GM23338 (cell line): ENCODE results near the gene RASGRP1. TPM values are rescaled to one million over a fixed set of nuclear protein-coding genes. Genes with fewer than 3 reads are reported as not detected.

Experiments used
- ATAC-seq: fragments of 200-7000 bp; cut with Tn5 transposase; 3 replicates; pipeline ENCODE4 v1.9.1; 2020
- DNase-seq: peaks from one replicate; pipeline ENCODE4 v3.0.0-alpha.2; 2015; ENCODE audit warnings: low spot score
- H2AFZ ChIP-seq: fragments of 200-600 bp; sonication (generic); 2 replicates; pipeline ENCODE4 v1.8.0; 2016; ENCODE audit warnings: antibody characterized with exemption, mild to moderate bottlenecking, moderate library complexity
- H3F3A ChIP-seq: fragments of 200-600 bp; sonication (generic); replicated peaks from 2 replicates; pipeline ENCODE4 v1.8.0; 2017; ENCODE audit warnings: antibody characterized with exemption, mixed run types, low read depth
- H3K27ac ChIP-seq: fragments of 200-600 bp; sonication (generic); 2 replicates; pipeline ENCODE4 v1.6.1; 2016; ENCODE audit warnings: low read depth
- H3K27me3 ChIP-seq: fragments of 200-600 bp; sonication (generic); 2 replicates; pipeline ENCODE4 v1.8.0; 2016; ENCODE audit warnings: mild to moderate bottlenecking, mixed run types, moderate library complexity; ENCODE audit not compliant: insufficient read depth
- H3K36me3 ChIP-seq: fragments of 200-600 bp; sonication (generic); 2 replicates; pipeline ENCODE4 v1.8.0; 2016; ENCODE audit warnings: mild to moderate bottlenecking; ENCODE audit not compliant: insufficient read depth
- H3K4me1 ChIP-seq: fragments of 200-600 bp; sonication (generic); 2 replicates; pipeline ENCODE4 v1.8.0; 2016; ENCODE audit warnings: mild to moderate bottlenecking, moderate library complexity; ENCODE audit not compliant: insufficient read depth
- H3K4me2 ChIP-seq: fragments of 200-600 bp; sonication (generic); 2 replicates; pipeline ENCODE4 v1.7.1; 2017; ENCODE audit warnings: mixed run types
- H3K4me3 ChIP-seq: fragments of 200-600 bp; sonication (generic); 2 replicates; pipeline ENCODE4 v1.6.1; 2016; ENCODE audit warnings: mixed run types
- H3K79me2 ChIP-seq: fragments of 200-600 bp; sonication (generic); replicated peaks from 2 replicates; pipeline ENCODE4 v1.8.0; 2017; ENCODE audit warnings: mild to moderate bottlenecking; ENCODE audit not compliant: insufficient read depth
- H3K9me2 ChIP-seq: fragments of 200-600 bp; sonication (generic); 2 replicates; pipeline ENCODE4 v1.8.0; 2017; ENCODE audit not compliant: insufficient read depth
- H4K20me1 ChIP-seq: fragments of 200-600 bp; sonication (generic); replicated peaks from 2 replicates; pipeline ENCODE4 v1.8.0; 2017; ENCODE audit warnings: mild to moderate bottlenecking; ENCODE audit not compliant: insufficient read depth
- H3K27ac Mint-ChIP-seq: 2 replicates; pipeline ENCODE4 v1.8.0; 2020; ENCODE audit warnings: inconsistent platforms, mild to moderate bottlenecking, moderate library complexity, mixed read lengths
- H3K27me3 Mint-ChIP-seq: 3 replicates; pipeline ENCODE4 v1.8.0; 2022; ENCODE audit warnings: low read depth, mild to moderate bottlenecking, moderate library complexity, mixed read lengths, inconsistent platforms; ENCODE audit not compliant: insufficient read depth, poor library complexity
- H3K36me3 Mint-ChIP-seq: 3 replicates; pipeline ENCODE4 v1.8.0; 2021; ENCODE audit warnings: low read depth, mild to moderate bottlenecking, inconsistent platforms, moderate library complexity, mixed read lengths
- H3K4me1 Mint-ChIP-seq: 3 replicates; pipeline ENCODE4 v1.8.0; 2020; ENCODE audit warnings: mild to moderate bottlenecking, inconsistent platforms, mixed read lengths
- H3K4me3 Mint-ChIP-seq: 3 replicates; pipeline ENCODE4 v1.8.0; 2021; ENCODE audit warnings: moderate library complexity, mild to moderate bottlenecking, inconsistent platforms, mixed read lengths
- H3K9me3 Mint-ChIP-seq: 3 replicates; pipeline ENCODE4 v1.8.0; 2020; ENCODE audit warnings: moderate library complexity, mild to moderate bottlenecking, inconsistent platforms, mixed read lengths
- CTCF ChIP-seq, 2 experiments: fragments of 200-600 bp in 1 of 2; sonication (generic) in 1 of 2; conservative IDR thresholded peaks; 2 replicates each; pipeline versions ENCODE4 v1.5.1 to v1.6.1; 2016 to 2017; ENCODE audit warnings: antibody characterized with exemption in 2 of 2, low read depth in 2 of 2, mild to moderate bottlenecking in 2 of 2, moderate library complexity in 1 of 2
- EZH2 ChIP-seq: fragments of 200-600 bp; sonication (generic); IDR thresholded peaks from one replicate; pipeline ENCODE4 v1.8.0; 2017; ENCODE audit warnings: antibody characterized with exemption, mild to moderate bottlenecking, low read depth; ENCODE audit not compliant: unreplicated experiment
- EZH2phosphoT487 ChIP-seq: fragments of 200-600 bp; sonication (generic); IDR thresholded peaks from one replicate; pipeline ENCODE4 v1.8.1; 2018; ENCODE audit warnings: antibody characterized with exemption; ENCODE audit not compliant: unreplicated experiment
- NANOG ChIP-seq: IDR thresholded peaks from 2 replicates; pipeline ENCODE4 v1.6.1; 2016; ENCODE audit warnings: antibody characterized with exemption, borderline replicate concordance
- REST ChIP-seq: IDR thresholded peaks from one replicate; pipeline ENCODE4 v1.6.1; 2018; ENCODE audit warnings: antibody characterized with exemption; ENCODE audit not compliant: unreplicated experiment
- STAT1 ChIP-seq: IDR thresholded peaks from one replicate; pipeline ENCODE4 v1.6.1; 2016; ENCODE audit warnings: antibody characterized with exemption; ENCODE audit not compliant: unreplicated experiment
- ZNF331 ChIP-seq: fragments of 250-450 bp; sonication (Bioruptor Pico); IDR thresholded peaks from 2 replicates; pipeline ENCODE4 v1.5.0; 2020; ENCODE audit warnings: low read depth, mild to moderate bottlenecking, moderate library complexity
- ZNF462 ChIP-seq: fragments of 250-450 bp; sonication (Bioruptor Pico); IDR thresholded peaks from 2 replicates; pipeline ENCODE4 v1.5.0; 2020; ENCODE audit warnings: mild to moderate bottlenecking, moderate library complexity
- polyA plus RNA-seq: library from polyadenylated mRNA; unstranded; fragments of >200 nt; fragmentation: Nextera tagmentation; extraction: Ambion mirVana; gene quantifications from 2 replicates; pipeline ENCODE4 v1.2.1, GENCODE V29; 2016
- total RNA-seq: library from RNA; depleted of rRNA; stranded (reverse); fragments of >200 nt; shearing (Covaris generic); gene quantifications from 2 replicates; pipeline ENCODE4 v1.2.3, GENCODE V29; 2014

RASGRP1 gene
- total and polyA plus RNA-seq, 2 experiments from 2014 or later, result 1.1 to 1.2 TPM

GRCh38 chr15:38589502-38589901 lies 24.9 kb upstream of the RASGRP1 start (continued):
- TF ChIP-seq REST (no peak), STAT1 (no peak), EZH2phosphoT487 (no peak), EZH2 (no peak), CTCF (conservative IDR thresholded peaks at IDR 0.05; ENCODE audit: low read depth in 2 of 2) (no peak), NANOG (no peak)

- no peak overlapping the region for H3K4me2 ChIP-seq
- H3K36me3 Mint-ChIP-seq, result no peaks in the 10 kb centered on the region
- ATAC-seq, result no peak
- no peak for TF ChIP-seq EZH2
- no peak for TF ChIP-seq ZNF331 (CRISPR knock-in tag)
- no peak for TF ChIP-seq STAT1
- no peak for TF ChIP-seq CTCF (conservative IDR thresholded peaks at IDR 0.05; ENCODE audit: low read depth in 2 of 2)
- TF ChIP-seq ZNF462 (CRISPR knock-in tag), result no peak
Measured at GRCh38 chr15:38588672-38589071, 24.1 kb upstream of the RASGRP1 start.

More at GRCh38 chr15:38588672-38589071, 24.1 kb upstream of the RASGRP1 start:
- Histone ChIP-seq H4K20me1 (no peaks in the 10 kb centered on the region), H2AFZ (peak overlapping the region; percentile 38; the same call in 1 of the 2 replicates), H3K4me1 (no peaks in the 10 kb centered on the region), H3K4me3 (no peak overlapping the region), H3K27me3 (no peaks in the 10 kb centered on the region), H3K9me2 (no peaks in the 10 kb centered on the region), H3K27ac (no peak overlapping the region), H3F3A (no peaks in the 10 kb centered on the region), H3K36me3 (no peaks in the 10 kb centered on the region), H3K79me2 (no peaks in the 10 kb centered on the region)
- Mint-ChIP-seq H3K9me3 (peaks cover 5% of the 10 kb centered on the region), H3K4me1 (no peaks in the 10 kb centered on the region), H3K4me3 (no peak overlapping the region), H3K27me3 (peaks cover 6% of the 10 kb centered on the region), H3K27ac (no peak overlapping the region)
- no peak for DNase-seq
